GM21515 (cell line): ENCODE data around the gene TGM1.
"Not testable (repeated sequence)": the region's sequence is repeated elsewhere in the genome, so short reads cannot be mapped to it uniquely, and the experiment has no call there.

Experiments
- ATAC-seq: cut with Tn5 transposase; IDR thresholded peaks from one replicate; pipeline ENCODE4 v1.9.1; 2021; ENCODE audit not compliant: unreplicated experiment

TGM1 gene

DNA sequence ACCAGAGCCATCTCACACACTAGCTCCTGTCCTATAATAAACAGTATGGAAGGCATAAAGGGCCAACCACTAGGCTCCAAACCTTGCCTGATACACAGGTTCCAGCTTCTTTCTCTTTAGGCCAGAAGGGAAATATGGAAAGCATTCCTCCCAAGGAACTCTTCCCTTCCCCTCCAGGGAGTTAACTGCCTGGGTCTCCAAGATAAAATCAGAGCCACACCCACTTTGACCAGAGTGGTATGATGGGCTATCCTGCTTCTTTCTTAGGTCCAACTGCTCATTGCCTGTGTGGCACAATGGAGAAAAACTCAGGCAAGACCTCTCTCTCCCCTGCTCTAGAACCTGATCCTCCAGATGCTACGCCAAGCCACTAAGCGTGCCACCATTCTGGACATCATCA, 55.4 kb downstream of the TGM1 start:
- no peak for ATAC-seq

- ATAC-seq, result no peak
Observed at GRCh38 chr14:24207104-24207551, 55.8 kb downstream of the TGM1 start.

DNA sequence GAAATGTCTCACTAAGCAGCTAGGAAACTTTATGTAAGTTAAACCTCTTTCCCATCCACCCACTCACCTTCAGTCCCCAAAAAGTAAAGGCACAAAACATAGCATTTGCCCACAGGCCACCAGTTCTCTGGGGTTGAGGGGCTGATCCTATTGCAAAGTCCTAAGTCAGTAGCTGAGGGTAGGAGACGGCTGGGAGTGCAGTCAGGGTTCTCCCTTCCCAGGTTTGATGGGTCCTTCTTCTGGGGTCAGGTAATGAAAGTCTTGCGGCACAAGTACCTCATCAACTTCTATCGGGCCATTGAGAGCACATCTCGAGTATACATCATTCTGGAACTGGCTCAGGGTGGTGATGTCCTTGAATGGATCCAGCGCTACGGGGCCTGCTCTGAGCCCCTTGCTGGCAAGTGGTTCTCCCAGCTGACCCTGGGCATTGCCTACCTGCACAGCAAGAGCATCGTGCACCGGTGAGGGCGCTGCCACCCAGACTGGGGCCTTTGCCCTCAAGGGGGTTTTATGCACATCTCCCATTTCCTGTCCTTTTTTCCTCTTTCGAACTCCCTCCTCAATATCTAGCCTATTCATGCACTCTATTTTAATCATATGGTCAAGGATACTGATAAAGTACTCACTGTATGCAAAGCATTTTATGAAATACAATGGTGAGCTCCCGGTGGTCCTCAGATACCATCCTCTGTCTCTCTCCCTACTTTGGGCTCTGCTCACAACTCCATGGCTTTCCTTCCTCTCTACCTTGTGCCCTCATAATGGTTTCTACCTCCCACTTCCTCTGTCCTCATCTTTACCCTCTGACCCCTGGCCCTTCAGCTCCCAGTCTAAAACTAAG, 56.5 kb downstream of the TGM1 start:
- ATAC-seq, result no peak

DNA sequence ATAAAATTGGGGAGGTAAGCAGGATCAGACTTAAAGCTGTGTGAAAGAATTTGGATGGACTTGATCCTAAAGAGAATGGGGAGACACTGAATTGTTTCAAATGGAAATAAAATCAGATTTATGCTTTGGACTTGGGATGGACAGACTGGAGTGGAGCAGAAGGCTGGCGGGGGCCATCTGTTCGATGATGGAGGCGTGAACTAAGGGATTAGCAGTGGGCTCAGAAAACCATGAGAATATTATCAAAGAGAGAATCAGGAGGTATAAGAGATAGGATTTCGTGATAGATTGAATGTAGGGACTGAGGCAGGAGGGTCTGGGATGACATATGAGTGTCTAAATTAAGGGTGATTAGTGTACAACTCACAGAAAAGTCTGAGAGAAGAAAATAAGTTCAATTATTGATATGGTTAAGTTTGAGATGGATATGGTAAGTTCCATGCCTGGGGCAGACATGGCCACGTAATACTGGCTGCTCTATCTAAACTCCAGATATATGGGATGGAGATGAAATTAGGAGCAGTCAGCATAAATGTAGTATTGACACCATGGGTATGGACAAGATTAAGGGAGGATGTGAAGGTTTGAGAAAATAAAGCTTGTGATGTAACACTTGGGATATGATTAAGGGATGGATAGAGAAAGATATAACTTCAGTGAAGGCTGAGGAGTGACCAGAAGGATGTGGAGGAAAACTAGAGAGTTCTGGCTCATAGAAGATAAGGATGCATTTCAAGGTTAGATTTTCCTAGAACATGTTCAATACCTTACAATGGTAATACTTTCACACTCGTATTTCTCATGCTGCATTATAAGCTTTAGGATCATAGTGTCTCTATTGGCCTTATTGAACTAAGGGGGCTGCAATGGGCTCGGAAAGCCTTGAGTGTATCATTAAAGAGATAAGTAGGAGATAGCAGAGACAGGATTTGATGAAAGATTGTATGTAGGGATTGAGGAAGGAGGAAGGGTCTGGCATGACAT, 58.5 kb downstream of the TGM1 start:
- ATAC-seq, result no peak

DNA sequence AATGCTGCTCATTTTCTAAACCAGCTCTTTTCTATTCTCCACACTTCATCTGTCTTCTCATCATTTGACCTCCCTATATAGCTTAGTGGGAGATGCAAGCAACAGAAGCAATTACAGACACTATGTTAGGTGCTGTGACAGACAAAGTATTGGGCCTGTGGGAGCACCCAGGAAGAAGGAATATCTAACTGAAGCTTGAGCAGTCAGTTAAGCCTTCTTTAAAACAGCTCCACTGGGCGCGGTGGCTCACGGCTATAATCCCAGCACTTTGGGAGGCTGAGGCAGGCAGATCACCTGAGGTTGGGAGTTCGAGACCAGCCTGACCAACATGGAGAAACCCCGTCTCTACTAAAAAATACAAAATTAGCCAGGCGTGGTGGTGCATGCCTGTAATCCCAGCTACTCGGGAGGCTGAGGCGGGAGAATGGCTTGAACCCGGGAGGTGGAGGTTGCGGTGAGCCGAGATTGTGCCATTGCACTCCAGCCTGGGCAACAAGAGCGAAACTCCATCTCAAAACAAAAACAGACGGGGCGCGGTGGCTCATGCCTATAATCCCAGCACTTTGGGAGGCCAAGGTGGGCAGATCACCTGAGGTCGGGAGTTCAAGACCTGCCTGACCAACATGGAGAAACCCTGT, 59.6 kb downstream of the TGM1 start:
- not testable (repeated sequence) for ATAC-seq

DNA sequence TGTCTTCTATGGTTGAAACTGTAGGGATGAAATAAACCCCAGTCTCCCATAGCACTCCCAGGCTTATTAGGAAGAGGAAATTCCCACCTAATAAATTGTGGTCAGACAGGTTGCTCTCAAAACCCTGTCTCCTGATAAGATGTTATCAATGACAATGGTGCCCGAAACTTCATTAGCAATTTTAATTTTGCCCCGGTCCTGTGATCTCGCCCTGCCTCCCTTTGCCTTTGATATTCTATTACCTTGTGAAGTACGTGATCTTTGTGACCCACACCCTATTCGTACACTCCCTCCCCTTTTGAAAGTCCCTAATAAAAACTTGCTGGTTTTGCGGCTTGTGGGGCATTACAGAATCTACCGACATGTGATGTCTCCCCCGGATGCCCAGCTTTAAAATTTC, 60.4 kb downstream of the TGM1 start:
- ATAC-seq, result not testable (repeated sequence)
